Erythroblast (primary cell): Measurements from ENCODE around the gene CSAD.

Experiments used
- DNase-seq, 2 experiments: peaks; one replicate each; lab custom pipeline; 2025; lab: John Stamatoyannopoulos, UW
- GATA1 ChIP-seq: IDR thresholded peaks from 2 replicates; pipeline ENCODE4 v1.6.1; 2011; ENCODE audit warnings: low read depth, mild to moderate bottlenecking, control low read depth, low read length, moderate library complexity
- POLR2A ChIP-seq: IDR thresholded peaks from 2 replicates; pipeline ENCODE4 v1.6.1; 2011; ENCODE audit warnings: mild to moderate bottlenecking, low read length

The CSAD gene

GRCh38 chr12:53180220-53180930 lies at the start of gene CSAD, which contains the start of gene ZNF740:
Gene CSAD (minus strand): TSS chr12:53180925. CDS start chr12:53173470, 7,455 bp downstream.
Gene ZNF740 (plus strand): TSS chr12:53180722. CDS start chr12:53181984, 1,262 bp downstream.
- TF ChIP-seq GATA1 (no peak), POLR2A (peak; percentile 85)
- DNase-seq: peak; percentile 95

GRCh38 chr12:53230108-53230845 lies 49.6 kb upstream of the CSAD start:
- TF ChIP-seq POLR2A (no peak), GATA1 (no peak)
- no peak for DNase-seq

GRCh38 chr12:53229454-53229853 lies 48.7 kb upstream of the CSAD start:
- TF ChIP-seq POLR2A: no peak
- no peak for TF ChIP-seq GATA1
- DNase-seq: no peak

GRCh38 chr12:53227836-53228235 lies 47.1 kb upstream of the CSAD start:
- TF ChIP-seq POLR2A (no peak), GATA1 (no peak)

GRCh38 chr12:53227341-53227740 lies 46.6 kb upstream of the CSAD start:
- no peak for DNase-seq
- TF ChIP-seq GATA1 (no peak), POLR2A (no peak)

More at GRCh38 chr12:53227836-53228235, 47.1 kb upstream of the CSAD start:
- DNase-seq: no peak

GRCh38 chr12:53226815-53227214 lies 46.1 kb upstream of the CSAD start:
- DNase-seq: no peak
- TF ChIP-seq POLR2A (no peak), GATA1 (no peak)

- TF ChIP-seq POLR2A (no peak), GATA1 (no peak)
- DNase-seq: no peak
Observed at GRCh38 chr12:53225635-53226424, 45.1 kb upstream of the CSAD start.

GRCh38 chr12:53224897-53225634 lies 44.3 kb upstream of the CSAD start:
- TF ChIP-seq POLR2A (no peak), GATA1 (no peak)
- DNase-seq: no peak

GRCh38 chr12:53224061-53224896 lies 43.6 kb upstream of the CSAD start:
- TF ChIP-seq POLR2A (no peak), GATA1 (no peak)
- no peak for DNase-seq

- DNase-seq: no peak
- TF ChIP-seq POLR2A (no peak), GATA1 (no peak)
Observed at GRCh38 chr12:53223389-53224060, 42.8 kb upstream of the CSAD start.

GRCh38 chr12:53222806-53223261 lies 42.1 kb upstream of the CSAD start:
- TF ChIP-seq POLR2A: no peak
- TF ChIP-seq GATA1: no peak
- DNase-seq: no peak
